Measurements from ENCODE around the gene MAGI2. TPM values are rescaled to one million over a fixed set of nuclear protein-coding genes. Genes with fewer than 3 reads are reported as not detected.

The MAGI2 gene
- total RNA-seq, 1 experiment from 2014 or later: 0.52 TPM

- BruUV-seq (replicated peaks): no TSS peak
- H3K9me3 Mint-ChIP-seq (ENCODE audit: low read depth, unreplicated experiment): no peaks in the 10 kb centered on the region
Measured at GRCh38 chr7:79334334-79334733, 119.1 kb downstream of the MAGI2 start.

GRCh38 chr7:79332091-79332490 is 121.4 kb downstream of the MAGI2 start:
- DNase-seq: no peak
- Mint-ChIP-seq H3K27me3 (ENCODE audit: unreplicated experiment) (no peaks in the 10 kb centered on the region), H3K27ac (ENCODE audit: unreplicated experiment) (no peak overlapping the region), H3K36me3 (ENCODE audit: insufficient read depth, unreplicated experiment) (no peaks in the 10 kb centered on the region), H3K4me3 (ENCODE audit: low read depth, unreplicated experiment) (no peak overlapping the region), H3K4me1 (ENCODE audit: low read depth, unreplicated experiment) (no peaks in the 10 kb centered on the region), H3K9me3 (ENCODE audit: low read depth, unreplicated experiment) (no peaks in the 10 kb centered on the region)
- CTCF ChIA-PET: no interaction called here
- TF ChIP-seq, protein P1, sequence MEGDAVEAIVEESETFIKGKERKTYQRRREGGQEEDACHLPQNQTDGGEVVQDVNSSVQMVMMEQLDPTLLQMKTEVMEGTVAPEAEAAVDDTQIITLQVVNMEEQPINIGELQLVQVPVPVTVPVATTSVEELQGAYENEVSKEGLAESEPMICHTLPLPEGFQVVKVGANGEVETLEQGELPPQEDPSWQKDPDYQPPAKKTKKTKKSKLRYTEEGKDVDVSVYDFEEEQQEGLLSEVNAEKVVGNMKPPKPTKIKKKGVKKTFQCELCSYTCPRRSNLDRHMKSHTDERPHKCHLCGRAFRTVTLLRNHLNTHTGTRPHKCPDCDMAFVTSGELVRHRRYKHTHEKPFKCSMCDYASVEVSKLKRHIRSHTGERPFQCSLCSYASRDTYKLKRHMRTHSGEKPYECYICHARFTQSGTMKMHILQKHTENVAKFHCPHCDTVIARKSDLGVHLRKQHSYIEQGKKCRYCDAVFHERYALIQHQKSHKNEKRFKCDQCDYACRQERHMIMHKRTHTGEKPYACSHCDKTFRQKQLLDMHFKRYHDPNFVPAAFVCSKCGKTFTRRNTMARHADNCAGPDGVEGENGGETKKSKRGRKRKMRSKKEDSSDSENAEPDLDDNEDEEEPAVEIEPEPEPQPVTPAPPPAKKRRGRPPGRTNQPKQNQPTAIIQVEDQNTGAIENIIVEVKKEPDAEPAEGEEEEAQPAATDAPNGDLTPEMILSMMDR (IDR thresholded peaks at IDR 0.05; ENCODE audit: unreplicated experiment): no peak
- no TSS peak for BruUV-seq (replicated peaks)
- intact Hi-C loops (cut with micrococcal nuclease; ENCODE audit: unreplicated experiment): no loop called here

More at GRCh38 chr7:79334334-79334733, 119.1 kb downstream of the MAGI2 start:
- Mint-ChIP-seq H3K4me1 (ENCODE audit: low read depth, unreplicated experiment) (no peaks in the 10 kb centered on the region), H3K27me3 (ENCODE audit: unreplicated experiment) (no peaks in the 10 kb centered on the region), H3K36me3 (ENCODE audit: insufficient read depth, unreplicated experiment) (no peaks in the 10 kb centered on the region), H3K27ac (ENCODE audit: unreplicated experiment) (no peak overlapping the region), H3K4me3 (ENCODE audit: low read depth, unreplicated experiment) (no peak overlapping the region)
- TF ChIP-seq, protein P1 (IDR thresholded peaks at IDR 0.05; ENCODE audit: unreplicated experiment): no peak
- intact Hi-C loops (cut with micrococcal nuclease; ENCODE audit: unreplicated experiment): no loop called here
- CTCF ChIA-PET: no interaction called here
- DNase-seq: no peak

DNA sequence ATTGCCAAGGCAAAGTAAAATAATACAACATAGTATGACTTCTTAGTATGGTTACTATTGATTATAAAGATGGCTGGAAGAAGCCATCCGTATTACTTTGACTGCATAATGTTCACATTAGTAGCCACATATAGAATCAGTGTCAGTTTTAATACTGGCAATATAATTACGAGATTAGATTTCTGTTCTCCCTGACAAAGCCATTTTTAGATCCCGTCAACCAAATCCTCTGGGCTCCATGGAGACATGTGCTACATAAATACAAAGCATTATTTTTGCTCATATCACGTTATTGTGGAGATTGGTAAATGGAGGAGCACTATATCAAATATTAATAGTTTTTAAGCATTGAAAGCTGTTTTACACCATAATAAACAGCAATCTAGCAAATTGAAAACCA is 124.0 kb downstream of the MAGI2 start:
- no peak for DNase-seq
- CTCF ChIA-PET: no interaction called here
- intact Hi-C loops (cut with micrococcal nuclease; ENCODE audit: unreplicated experiment): no loop called here

DNA sequence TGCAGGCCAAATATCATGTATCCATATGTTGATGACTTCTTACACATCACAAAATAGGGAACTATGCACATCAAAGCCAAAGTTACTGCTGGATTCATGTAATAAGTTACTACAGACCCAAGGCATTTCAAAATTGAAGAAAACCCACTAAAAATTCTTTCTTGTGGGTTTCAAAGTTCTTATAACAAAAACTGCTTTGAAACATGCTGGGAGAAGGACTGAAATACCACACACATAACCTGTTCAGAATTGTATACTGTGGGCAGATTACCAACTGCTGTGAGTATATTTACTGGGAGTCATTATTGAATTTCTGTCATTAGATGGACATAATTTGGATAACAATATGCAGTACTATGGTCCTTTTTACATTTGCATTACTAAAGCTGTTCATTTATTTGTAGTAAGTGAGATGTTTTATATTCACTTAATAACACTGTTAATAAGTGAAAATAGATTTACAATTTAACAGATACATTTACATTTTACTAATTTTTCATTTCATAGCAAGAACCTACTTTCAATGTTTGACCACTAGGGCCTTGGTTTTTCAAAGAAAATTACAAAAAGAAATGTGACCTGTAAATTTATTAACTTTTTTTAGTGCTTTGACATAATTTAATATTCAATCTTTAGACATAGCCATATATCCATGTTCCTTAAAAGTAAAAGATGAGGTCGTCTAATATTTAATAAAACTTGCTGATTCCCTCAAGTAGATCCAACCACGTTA is 132.6 kb downstream of the MAGI2 start:
- intact Hi-C loops (cut with micrococcal nuclease; ENCODE audit: unreplicated experiment): no loop called here
- no peaks in the 10 kb centered on the region for H3K36me3 Mint-ChIP-seq (ENCODE audit: insufficient read depth, unreplicated experiment)

More for the DNA sequence above, 124.0 kb downstream of the MAGI2 start:
- H3K27me3 Mint-ChIP-seq (ENCODE audit: unreplicated experiment): no peaks in the 10 kb centered on the region
- TF ChIP-seq, protein P1 (IDR thresholded peaks at IDR 0.05; ENCODE audit: unreplicated experiment): no peak
- H3K27ac Mint-ChIP-seq (ENCODE audit: unreplicated experiment): no peak overlapping the region
- no TSS peak for BruUV-seq (replicated peaks)
- no peaks in the 10 kb centered on the region for H3K4me1 Mint-ChIP-seq (ENCODE audit: low read depth, unreplicated experiment)
- H3K9me3 Mint-ChIP-seq (ENCODE audit: low read depth, unreplicated experiment): no peaks in the 10 kb centered on the region
- no peak overlapping the region for H3K4me3 Mint-ChIP-seq (ENCODE audit: low read depth, unreplicated experiment)
- H3K36me3 Mint-ChIP-seq (ENCODE audit: insufficient read depth, unreplicated experiment): no peaks in the 10 kb centered on the region

More for the DNA sequence above, 132.6 kb downstream of the MAGI2 start:
- BruUV-seq (replicated peaks): no TSS peak
- no peaks in the 10 kb centered on the region for H3K27me3 Mint-ChIP-seq (ENCODE audit: unreplicated experiment)
- DNase-seq: no peak
- TF ChIP-seq, protein P1 (IDR thresholded peaks at IDR 0.05; ENCODE audit: unreplicated experiment): no peak
- CTCF ChIA-PET: no interaction called here
- no peak overlapping the region for H3K4me3 Mint-ChIP-seq (ENCODE audit: low read depth, unreplicated experiment)
- H3K4me1 Mint-ChIP-seq (ENCODE audit: low read depth, unreplicated experiment): peaks cover 11% of the 10 kb centered on the region
- no peak overlapping the region for H3K27ac Mint-ChIP-seq (ENCODE audit: unreplicated experiment)
- H3K9me3 Mint-ChIP-seq (ENCODE audit: low read depth, unreplicated experiment): no peaks in the 10 kb centered on the region
